Stimulated activated CD4-positive, alpha-beta T cell treated with anti-CD3 and anti-CD28 coated beads, Interleukin-15, amount 100 ng/mL, for 1 hour (primary cell): ENCODE measurements around the gene GNG14.
"Not testable (repeated sequence)": the region's sequence is repeated elsewhere in the genome, so short reads cannot be mapped to it uniquely, and the experiment has no call there.

Experiments
- DNase-seq, 2 donors: peaks; one replicate each; pipeline ENCODE4 v3.0.0-alpha.2; 2020; ENCODE audit warnings: low read depth in 1 of 2, low spot score in 1 of 2

The GNG14 gene

GRCh38 chr19:12696366-12697335, 8.9 kb downstream of the GNG14 start, which contains the start of gene FBXW9:
FBXW9 (minus strand) TSS chr19:12696631; CDS start chr19:12696581, 50 bp downstream.
- peak; percentile 89 to 99 for DNase-seq

GRCh38 chr19:12697425-12697824, 9.6 kb downstream of the GNG14 start:
- not testable (repeated sequence) for DNase-seq

GRCh38 chr19:12698138-12698537, 10.3 kb downstream of the GNG14 start:
- no peak for DNase-seq

GRCh38 chr19:12701596-12702282, 13.9 kb downstream of the GNG14 start:
- DNase-seq: no peak

GRCh38 chr19:12703046-12703445, 15.2 kb downstream of the GNG14 start:
- no peak for DNase-seq

- DNase-seq: no peak
Measured at GRCh38 chr19:12705169-12705568, 17.4 kb downstream of the GNG14 start.

GRCh38 chr19:12705654-12706331, 18.0 kb downstream of the GNG14 start:
- DNase-seq: no peak

- DNase-seq: no peak
Measured at GRCh38 chr19:12706332-12706718, 18.5 kb downstream of the GNG14 start.

- DNase-seq: no peak
Measured at GRCh38 chr19:12708641-12709040, 20.8 kb downstream of the GNG14 start.

GRCh38 chr19:12711187-12711586, 23.4 kb downstream of the GNG14 start:
- DNase-seq: no peak

GRCh38 chr19:12712077-12712476, 24.3 kb downstream of the GNG14 start:
- DNase-seq: not testable (repeated sequence)

GRCh38 chr19:12713304-12713703, 25.5 kb downstream of the GNG14 start:
- not testable (repeated sequence) for DNase-seq

- DNase-seq: no peak
Measured at GRCh38 chr19:12715102-12715501, 27.3 kb downstream of the GNG14 start.

- no peak for DNase-seq
Measured at GRCh38 chr19:12715929-12716328, 28.1 kb downstream of the GNG14 start.

GRCh38 chr19:12720296-12720695, 32.5 kb downstream of the GNG14 start:
- no peak for DNase-seq

GRCh38 chr19:12720851-12721655, 33.3 kb downstream of the GNG14 start:
- no peak for DNase-seq

GRCh38 chr19:12721656-12722565, 34.1 kb downstream of the GNG14 start:
- DNase-seq: peak; percentile 20 to 30

- DNase-seq: peak; percentile 76 to 84
Measured at GRCh38 chr19:12722566-12723380, 35.0 kb downstream of the GNG14 start.

- DNase-seq: no peak
Measured at GRCh38 chr19:12723381-12723640, 35.5 kb downstream of the GNG14 start.
